COLO668 (cell line): Measurements from ENCODE around the gene CMSS1.
A peak's percentile ranks its signal among the peaks of the same experiment; 100 is the strongest.

Experiments used
- DNase-seq: peaks from one replicate; lab custom pipeline; 2025; ENCODE audit not compliant: unreplicated experiment; lab: John Stamatoyannopoulos, UW

The CMSS1 gene

DNA sequence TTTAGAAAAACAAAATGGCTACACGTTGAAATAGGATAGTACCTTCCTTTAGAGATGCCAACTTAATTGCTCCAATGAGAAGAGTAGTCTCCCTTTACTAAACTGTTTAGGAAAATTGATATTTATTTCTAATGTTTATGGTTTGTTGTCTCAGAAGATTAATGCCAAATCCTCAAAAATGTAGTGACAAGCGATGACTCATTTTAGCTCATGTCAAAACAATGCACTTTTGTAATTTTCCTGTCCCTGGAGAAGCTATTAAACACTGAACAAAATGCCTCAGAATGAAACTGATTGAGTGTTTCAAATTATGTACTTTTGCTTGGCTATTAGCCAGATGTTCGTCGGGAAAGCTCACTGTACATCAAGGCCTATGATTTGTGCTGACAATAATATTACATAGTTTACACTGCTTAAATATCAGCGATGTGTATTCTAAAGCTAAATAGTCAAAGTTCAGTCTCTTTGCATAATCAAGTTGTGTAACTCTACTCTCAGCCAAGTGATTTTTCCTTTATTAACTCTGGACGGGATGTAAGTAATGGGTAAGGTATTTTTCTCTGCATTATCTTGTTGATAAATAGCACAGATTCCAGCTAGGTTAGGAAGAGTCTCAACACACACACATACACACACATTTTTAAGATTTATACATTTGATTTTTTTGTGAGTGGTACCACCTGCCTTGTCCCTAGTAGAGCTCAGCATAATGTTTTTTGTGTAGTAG, 83.7 kb downstream of the CMSS1 start:
- no peak for DNase-seq

DNA sequence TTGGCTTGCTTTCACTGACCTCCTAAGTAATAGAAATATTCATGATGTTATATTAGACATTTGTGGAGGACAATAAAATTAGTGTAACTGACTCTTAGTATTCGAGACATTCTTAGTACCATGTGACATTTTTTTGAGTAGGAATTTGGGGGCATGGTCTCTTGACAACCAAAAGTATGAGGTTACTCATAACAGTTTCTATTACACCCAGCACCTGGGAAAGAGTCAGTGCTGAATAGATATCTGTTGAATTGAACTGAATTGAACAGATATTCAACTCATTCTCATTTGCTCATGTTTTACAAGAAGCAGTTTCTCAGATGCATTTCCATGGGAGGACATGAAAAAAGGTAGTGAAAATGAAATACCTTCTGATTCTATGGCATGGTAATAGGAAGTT, 84.4 kb downstream of the CMSS1 start:
- no peak for DNase-seq

DNA sequence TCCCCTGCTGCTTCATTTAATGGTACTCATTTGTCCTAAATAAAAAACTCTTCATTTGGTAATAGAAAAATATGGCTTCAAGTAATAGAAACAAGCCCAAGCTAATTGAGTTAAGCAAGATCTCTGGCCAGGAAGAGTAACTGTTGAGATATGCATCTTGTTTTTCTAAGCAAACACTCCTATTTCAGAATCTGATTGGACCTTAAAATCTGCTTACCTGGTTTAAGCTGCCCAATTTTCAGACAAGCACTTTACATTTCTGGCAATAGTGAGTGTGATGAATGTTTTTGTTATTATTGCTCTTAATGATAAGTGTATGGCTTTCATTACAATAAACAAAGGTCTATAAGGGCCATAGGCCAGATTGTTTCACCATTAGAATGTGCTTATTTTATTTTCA, 86.2 kb downstream of the CMSS1 start:
- no peak for DNase-seq

DNA sequence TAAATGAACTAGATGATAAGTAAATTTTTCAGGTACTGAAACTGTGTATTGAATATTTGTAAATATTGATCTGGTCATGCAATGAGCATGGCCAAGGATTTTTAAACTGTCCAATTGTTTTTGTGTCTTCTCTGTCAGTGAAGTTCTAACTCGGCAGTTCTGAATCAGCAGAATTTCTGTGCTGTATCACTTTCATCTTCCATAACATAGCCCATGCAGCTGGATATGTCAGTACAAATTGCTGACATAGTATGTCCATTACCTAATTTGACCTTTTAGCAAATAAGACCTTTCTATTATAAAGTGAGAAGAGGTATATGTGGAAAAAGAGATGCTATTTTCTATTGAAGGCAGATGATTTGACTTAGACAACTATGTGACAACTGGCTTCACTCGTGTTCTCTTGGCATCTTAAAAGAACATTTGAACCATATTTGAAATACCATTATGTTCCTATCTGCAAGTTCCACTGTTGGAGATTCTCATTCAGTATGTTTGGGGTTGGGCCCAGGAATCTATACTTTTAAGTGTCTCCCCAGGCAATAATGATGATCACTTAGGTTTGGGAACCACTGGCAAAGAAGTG, 90.4 kb downstream of the CMSS1 start:
- no peak for DNase-seq

DNA sequence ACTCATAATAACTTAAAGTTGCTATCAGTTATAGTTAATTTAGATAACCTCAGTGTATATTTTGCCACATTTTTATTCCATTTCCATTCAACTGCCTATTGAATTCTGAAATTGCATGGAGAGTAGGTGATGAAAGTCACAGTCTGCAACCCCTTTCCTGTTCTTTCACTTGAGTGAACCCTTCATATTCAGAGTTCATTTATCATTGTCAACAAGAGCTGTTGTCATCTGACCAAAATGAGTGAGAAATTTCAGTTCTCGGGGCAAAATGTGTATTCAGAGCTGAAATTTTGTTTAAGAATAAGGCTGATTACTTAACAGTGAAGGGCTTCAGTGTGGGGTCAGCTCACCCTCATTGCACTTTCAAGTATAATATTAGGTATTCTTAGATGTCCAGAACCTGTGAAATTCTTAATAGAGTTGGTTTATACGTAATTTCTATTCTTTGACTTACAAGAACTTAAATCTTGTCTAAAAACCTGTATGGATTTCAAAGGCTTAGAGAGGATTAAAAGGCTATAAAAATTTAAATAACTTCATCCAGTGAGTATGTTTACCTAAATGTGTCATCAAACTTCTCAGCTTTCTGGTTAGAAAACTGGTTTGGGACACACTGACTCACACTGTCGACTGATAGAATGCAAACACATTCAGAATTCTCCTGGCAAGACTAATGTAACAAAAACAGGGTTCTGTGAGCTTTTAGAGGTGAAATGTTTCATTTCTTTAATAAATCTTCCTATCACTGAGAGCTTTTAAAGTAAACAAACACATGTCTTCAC, 92.2 kb downstream of the CMSS1 start:
- no peak for DNase-seq

DNA sequence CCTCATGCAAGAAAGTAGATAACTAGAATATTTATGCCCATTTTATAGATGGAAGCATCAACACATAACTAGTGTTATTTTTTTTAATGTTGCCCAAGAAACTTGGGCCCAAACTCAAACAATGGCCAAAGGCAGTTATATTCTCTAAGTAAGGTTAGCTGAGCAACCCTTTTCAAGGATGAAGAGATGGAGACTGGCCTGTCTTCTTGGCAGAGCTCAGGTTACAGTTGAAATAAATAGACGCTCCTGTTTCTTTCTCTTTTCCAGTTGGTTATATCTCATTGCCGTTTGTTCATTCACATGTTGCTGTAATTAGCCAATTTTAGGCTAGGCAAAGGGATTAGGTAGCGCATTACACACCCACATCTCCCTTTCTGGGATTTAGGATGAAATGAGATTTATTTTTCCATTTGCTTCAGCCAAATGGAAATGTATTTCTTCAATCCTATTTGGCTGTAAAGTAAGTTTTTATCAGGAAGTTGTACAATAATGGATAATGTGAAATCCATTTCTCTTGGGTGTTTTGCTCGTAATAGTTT, 93.2 kb downstream of the CMSS1 start:
- no peak for DNase-seq

DNA sequence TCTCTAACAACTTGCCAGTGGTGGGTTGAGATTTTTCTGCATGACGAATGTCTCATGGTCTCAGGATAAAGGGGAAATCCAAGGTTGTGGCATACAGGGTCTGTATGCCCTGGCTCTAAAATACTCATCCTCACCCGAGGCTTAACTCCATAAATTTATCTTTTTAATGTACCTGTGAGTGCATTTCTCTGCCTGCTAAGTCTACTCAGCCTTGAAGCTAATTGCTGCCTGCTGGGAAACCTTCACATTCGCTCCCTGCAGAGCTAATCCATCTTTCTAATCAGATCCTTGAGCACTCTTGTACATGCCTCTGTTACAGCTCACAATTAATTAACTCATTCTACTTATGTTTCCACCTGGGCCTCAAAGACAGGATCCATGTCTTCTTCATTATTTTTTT, 93.8 kb downstream of the CMSS1 start:
- no peak for DNase-seq

DNA sequence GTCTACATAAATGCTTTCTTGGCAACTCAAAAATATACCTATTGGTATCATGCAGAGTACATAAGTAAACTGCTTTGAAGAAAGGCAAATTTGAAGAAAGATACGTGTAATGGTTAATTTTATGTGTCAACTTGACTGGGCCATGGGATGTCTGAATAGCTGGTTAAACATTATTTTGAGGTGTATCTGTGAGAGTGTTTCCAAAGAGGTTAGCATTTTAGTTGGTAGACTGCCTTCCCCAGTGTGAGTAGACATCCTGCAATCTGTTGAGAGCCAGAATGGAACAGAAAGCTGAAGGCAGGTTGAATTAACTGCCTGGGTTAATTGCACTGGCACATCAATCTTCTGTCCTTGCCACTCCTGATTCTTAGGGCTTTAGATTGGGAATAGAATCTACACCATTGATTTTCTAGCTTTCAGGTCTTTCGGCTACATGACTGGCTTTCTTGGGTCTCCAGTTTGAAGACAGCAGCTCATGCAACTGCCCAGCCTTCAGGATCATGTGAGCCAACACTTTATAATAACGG, 98.3 kb downstream of the CMSS1 start:
- DNase-seq, result no peak

DNA sequence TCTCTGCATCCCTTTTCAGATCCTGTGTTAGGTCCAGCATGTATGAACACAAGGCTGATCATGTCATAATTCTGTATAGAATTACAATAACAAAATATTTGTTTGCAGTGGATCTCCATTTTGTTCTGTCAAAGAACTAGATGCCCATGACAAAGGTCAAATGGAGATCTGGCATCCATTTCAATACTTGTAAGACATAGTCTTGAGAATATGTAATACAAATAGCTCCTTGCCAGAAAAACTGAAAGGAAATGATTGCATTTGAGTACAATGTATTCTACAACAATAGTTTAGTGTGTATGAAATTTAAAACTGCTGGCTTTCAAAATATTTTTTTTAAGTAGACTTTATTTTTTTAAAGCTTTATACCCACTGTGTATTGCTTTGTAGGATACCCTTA, 101.1 kb downstream of the CMSS1 start:
- DNase-seq, result no peak

DNA sequence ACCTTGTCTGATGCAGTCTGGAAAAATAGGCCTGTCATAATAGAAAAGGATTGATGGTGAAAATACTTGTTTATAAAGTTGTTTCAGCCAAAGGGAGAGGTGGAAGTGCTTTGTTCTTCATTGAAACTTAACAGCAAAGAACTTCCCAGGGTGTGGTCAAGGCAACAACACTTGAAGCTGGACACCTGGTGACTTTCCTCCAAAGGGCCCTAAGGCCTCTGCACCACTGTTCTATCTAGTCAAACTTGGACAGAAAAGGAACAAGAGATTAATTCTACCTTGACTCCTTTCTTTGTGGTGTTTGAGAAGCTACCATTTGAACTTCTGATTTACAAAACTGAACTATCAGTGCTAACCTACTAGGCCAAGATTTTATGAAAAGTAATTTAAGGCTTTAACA, 102.0 kb downstream of the CMSS1 start:
- DNase-seq, result no peak

DNA sequence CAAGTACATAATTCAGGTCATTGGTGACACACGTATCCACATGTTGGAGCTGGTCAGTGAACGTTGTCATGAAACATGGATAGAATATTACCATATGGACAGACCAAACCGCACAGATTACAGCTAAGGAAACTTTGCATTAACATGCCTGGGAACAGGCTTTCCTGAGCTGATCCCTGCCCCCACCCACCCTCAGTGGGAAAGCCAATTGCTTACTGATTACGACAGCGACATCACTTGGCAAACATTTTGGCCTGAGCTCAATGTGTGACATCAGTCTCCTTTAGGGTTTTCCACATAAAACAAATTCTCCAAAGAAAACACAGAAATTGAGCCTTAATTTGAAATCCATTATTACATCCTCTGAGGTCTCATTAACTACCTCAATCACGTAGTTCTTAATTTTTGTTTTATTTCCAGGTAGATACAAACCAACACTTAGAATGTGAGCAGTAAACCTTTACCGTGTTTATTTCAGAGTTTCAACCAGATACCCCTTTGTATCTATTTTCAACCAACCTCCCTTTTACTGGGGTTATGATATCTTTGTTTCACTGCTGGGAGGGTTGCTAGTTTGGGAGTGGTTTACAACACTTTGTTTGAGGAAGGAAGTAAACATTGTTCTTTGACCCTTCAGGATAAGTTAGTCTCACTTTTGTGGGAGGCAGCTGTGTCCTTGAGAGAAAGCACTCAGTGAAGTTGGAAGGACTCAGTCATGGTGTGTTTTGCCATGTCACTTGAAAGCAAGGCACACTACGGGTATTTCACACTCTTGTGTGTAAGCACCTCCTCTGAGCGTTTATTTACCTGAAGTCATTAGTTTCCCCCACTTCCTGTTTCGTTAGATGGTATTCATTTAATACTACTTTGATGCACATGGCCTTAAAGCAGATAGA, 103.1 kb downstream of the CMSS1 start:
- DNase-seq, result peak; percentile 6

DNA sequence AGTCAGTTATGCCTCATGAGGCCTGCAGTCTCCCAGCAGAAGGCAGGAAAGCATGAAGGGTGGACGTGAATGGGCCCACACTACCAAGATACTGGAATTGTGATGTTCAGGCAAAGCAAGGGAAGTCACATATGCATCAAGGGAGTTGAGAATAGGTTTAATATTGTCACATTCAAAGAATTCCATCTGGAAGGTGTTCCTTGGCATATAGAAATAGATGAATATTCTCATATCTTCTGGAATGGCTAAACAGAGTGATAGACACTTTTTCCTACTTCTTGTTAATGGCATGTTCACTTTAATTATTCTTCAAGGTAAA, 103.7 kb downstream of the CMSS1 start:
- DNase-seq, result no peak

DNA sequence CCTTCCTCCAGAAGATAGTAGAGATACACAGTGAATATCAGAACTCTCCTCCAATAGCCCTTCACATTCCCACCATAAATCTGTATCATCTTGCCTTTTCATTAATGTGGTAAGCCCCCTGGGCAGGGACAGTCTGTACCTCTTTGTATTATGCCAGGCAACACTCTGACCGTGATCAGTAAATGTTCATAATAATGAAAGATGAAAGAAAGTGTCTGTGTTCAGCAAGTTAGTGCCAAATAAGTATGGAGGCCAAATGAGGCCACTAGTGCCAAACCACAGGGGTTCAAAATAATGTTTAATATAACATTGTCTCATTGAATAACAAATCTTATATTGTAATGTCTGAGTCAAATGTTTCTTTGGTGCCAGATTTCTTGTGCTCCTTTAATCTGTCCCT, 104.3 kb downstream of the CMSS1 start:
- no peak for DNase-seq

DNA sequence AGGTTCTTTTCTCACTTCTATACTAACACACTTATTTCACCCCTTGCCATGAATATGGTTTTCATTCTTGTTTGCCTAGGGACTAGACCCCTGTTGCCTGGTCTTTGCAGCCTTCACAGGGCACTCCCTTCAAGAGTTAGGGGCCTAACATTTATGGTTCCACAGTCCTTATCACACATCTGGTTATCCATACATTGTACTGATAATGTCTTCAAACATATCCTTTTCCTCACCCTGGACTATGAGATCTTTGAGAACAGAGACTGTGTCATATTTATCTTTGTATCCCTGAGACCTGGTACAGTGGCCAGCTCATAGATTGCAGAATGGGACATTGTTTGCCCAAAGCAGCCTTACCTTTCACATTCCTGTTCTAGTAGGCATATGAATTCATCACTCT, 106.2 kb downstream of the CMSS1 start:
- no peak for DNase-seq

DNA sequence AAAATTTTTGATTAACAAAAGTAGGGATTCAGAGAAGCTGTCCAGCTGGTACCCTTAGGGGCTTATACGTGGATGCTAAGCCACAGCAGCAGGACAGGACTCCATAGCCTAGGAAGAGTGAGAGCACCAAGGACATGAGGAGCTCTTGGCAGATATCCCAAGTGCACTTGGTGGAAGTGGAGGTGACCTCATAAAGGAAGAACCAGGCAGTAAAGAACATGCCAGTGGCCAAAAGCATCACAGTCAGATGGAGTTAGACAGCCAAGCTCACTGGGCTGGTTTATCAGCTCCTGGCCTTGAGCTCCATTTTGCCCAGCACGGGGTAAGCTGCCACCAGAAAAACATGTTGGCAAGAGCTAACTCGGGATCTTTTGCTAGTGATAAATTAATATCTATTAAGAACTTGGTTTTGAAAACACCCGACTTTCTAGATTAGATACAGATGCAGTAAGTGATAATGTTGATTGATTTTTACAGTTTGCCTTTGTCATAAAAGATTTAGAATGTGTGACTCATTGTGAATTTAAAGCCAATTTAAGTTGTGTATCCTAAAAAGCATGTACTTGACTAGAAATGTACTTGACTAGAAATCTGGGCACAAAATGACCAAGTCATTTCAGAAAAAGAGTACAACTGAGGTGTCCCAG, 108.0 kb downstream of the CMSS1 start:
- DNase-seq, result no peak

DNA sequence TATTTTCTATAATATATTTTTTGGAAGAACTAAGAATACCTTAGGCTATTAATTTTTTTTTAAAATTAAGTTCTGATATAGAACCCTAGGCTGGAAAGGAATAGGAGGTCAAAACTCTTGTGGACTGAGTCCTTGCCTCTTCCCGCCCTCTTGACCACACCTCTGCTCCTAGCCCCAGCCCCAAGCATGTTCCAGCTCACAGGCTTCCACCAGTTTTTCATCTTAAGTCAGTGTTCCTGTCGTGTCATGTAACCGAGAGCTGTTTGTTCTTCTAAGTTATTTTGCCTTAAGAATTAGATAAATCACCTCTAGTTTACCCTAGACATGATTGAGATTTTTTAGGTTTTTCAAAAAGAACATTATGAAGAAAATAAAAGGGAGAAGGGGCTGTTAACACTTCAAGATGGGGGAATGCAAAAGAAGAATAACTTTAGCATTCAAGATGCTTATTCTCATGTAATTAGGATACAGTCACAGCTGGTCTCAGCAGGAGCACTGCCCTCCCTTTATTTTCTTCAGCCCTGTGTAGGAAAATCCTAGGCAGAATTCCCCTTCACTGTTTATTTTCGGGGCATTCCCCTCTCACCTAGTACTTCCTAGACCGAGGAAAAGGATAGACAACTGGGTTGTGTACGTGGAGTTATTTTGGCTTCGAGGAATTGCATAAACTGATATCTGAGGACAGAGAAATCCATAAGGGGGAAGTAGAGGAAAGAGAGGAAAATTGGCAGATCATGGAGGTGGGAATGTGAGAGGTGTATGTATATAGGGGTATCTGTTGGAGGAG, 110.2 kb downstream of the CMSS1 start:
- no peak for DNase-seq

DNA sequence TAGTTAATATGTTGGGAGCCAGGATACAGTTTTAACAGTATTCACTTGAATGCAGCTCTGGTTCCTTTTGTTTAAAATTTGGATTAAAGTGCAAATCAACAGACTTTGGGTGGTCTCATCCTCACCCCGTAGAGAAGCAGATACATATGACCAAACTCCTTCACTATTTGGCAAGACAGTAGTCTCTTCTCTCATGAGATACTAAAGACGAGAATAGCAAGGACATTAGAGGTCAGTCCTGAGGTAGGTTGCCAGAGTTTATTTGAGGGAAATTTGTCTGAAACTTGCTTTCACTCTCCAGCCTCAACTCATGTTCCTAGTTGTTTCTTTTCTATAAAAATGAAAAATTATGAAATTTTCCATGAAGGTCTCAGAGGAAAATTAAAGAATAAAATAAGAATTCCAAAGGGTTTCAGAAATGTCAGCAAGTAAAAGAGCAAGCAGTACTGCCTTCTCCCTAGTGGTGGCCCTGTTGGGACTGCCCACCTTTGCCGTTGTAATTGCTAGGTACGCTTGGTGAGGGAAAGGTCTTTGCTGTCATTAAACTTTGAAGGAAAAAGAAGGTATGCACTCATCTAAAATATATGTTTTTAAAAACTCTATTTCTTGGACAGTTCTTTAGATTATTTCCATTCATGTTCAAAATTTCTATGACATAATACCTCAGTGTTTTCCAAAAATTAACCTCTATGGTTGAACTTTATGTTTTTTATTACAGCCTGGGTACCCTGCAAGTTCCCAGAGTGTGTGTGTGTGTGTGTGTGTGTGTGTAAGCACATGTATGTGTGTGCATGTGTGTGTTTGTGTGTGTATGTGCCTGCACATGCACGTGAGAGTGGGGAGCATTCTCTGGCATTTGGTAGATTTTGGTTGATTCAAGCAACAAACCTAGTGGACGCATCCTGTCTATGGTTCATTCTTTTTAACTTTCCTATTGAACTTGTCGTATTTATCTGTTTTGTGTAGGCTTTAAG, 111.4 kb downstream of the CMSS1 start:
- DNase-seq, result no peak

DNA sequence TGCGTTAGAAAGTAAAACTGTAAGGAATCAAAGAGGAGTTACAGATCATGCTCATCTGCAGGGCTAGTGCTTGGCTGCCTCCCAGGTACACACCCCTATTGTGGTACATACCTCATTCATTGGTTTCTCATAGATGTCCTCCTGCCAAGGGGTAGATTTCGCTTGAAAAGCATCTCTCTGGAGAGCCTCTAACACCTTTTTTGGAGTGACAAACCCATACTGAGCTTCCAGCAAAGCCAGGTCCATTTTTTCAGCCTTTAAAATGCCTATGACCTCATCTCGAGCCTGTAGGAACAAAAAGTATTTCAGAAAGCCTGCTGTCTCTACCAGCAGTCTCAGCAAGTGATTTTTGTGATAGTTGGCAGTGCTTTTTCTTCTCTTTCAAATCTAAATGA, 112.1 kb downstream of the CMSS1 start:
- DNase-seq, result no peak

DNA sequence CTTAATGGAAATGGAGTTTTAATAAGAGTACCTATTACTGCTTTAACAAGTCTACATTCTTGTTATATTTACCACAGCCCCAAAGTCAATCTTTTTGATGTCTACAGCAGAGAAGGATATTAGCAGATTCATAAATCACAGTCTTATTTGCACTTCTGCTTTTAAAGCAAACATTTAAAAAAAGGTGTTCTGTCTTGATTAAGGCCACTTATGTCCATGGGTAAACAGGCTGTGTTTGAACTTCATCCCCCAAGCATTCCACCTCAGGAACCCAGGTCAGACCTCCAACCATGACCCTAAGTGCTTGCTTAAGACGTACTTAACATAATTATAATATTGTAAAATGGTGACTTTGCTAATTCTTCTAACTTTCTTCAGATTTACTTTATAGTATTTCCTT, 113.4 kb downstream of the CMSS1 start:
- no peak for DNase-seq
